H1 (cell line): ENCODE measurements around the gene AQP6. TPM values are rescaled to one million over a fixed set of nuclear protein-coding genes. Genes with fewer than 3 reads are reported as not detected.

Source experiments
- BACH1 ChIP-seq: IDR thresholded peaks from 2 replicates; pipeline ENCODE4 v1.6.1; 2012; ENCODE audit warnings: low read length, improper control_type of control experiment
- BCL11A ChIP-seq, 2 experiments: IDR thresholded peaks; one replicate each; pipeline ENCODE4 v1.6.1; 2011; ENCODE audit warnings: low read depth in 2 of 2, low read length in 2 of 2, mild to moderate bottlenecking in 2 of 2
- MAX ChIP-seq: IDR thresholded peaks from 2 replicates; pipeline ENCODE4 v1.6.1; 2012; ENCODE audit warnings: inconsistent platforms
- NANOG ChIP-seq: IDR thresholded peaks from 2 replicates; pipeline ENCODE4 v1.6.1; 2011; ENCODE audit warnings: low read length, low read depth, mild to moderate bottlenecking, inconsistent platforms; ENCODE audit not compliant: insufficient read depth, poor library complexity, severe bottlenecking
- SP4 ChIP-seq: IDR thresholded peaks from 2 replicates; pipeline ENCODE4 v1.6.1; 2012; ENCODE audit warnings: low read length, inconsistent platforms
- SRF ChIP-seq: IDR thresholded peaks from 2 replicates; pipeline ENCODE4 v1.6.1; 2011; ENCODE audit warnings: mild to moderate bottlenecking, low read depth, low read length, moderate library complexity
- SUZ12 ChIP-seq: fragments of 200-600 bp; sonication (generic); IDR thresholded peaks from 2 replicates; pipeline ENCODE4 v1.6.1; 2012; ENCODE audit warnings: mild to moderate bottlenecking, inconsistent platforms, low read length, moderate library complexity, mixed read lengths
- TEAD4 ChIP-seq: IDR thresholded peaks from 2 replicates; pipeline ENCODE4 v1.6.1; 2012; ENCODE audit warnings: low read depth, low read length, inconsistent platforms, mixed read lengths
- polyA plus RNA-seq, 7 experiments: library from polyadenylated mRNA; depleted of rRNA in 3 of 7; stranded (reverse) in 5 of 7; unstranded in 2 of 7; fragments of >200 nt in 5 of 7; fragments of 200-250 nt in 2 of 7; gene quantifications; 1 replicate in 5 of 7; 2 replicates in 1 of 7; 4 replicates in 1 of 7; pipeline versions ENCODE4 v1.2.1 to v1.2.3, GENCODE V29; 2011 to 2013; ENCODE audit warnings: missing spikeins in 2 of 7, mixed read lengths in 2 of 7
- total RNA-seq: library from RNA; stranded (reverse); fragmentation: NEBNext Ultra II Directional; extraction: Animal tissue kit (Norgen Biotek cat#: 25700); gene quantifications from 2 replicates; pipeline ENCODE4 v1.2.1, GENCODE V29; 2021

AQP6 gene
- total and polyA plus RNA-seq, 2 of the 8 experiments (the other 6 are each of a cell fraction or from before 2014, with no cell fraction given): 0.03 to 0.17 TPM

GRCh38 chr12:49948866-49949845 lies 23.6 kb upstream of the AQP6 start (continued):
- TF ChIP-seq TEAD4 (no peak), MAX (no peak), SUZ12 (no peak), SP4 (no peak), BCL11A (IDR thresholded peaks at IDR 0.05; ENCODE audit: low read depth in 2 of 2, low read length in 2 of 2) (no peak), BACH1 (no peak), NANOG (no peak), SRF (no peak)
- TF ChIP-seq, all 59 proteins: peak for 0
